GM12878 (cell line): ENCODE data around the gene MIA3. TPM values are rescaled to one million over a fixed set of nuclear protein-coding genes. Genes with fewer than 3 reads are reported as not detected.

Source experiments
- ATAC-seq: fragments of 200-7000 bp; cut with Tn5 transposase; 3 replicates; pipeline ENCODE4 v1.9.1; 2020; ENCODE audit warnings: mild to moderate bottlenecking, moderate library complexity
- BruUV-seq: library from RNA; stranded (reverse); fragments of 400-500 nt; replicated peaks from 2 replicates; lab custom pipeline; 2021; lab: Mats Ljungman, UMichigan
- CTCF ChIA-PET: fragments of 300-600 bp; sonication (Branson Sonifier 250); formaldehyde crosslinking; extraction: SDS; loops from one replicate; lab custom pipeline; 2021; ENCODE audit warnings: inconsistent platforms; lab: Yijun Ruan, JAX
- POLR2A ChIA-PET: fragments of 350-600 bp; formaldehyde crosslinking; extraction: SDS; loops from one replicate; lab custom pipeline; 2021; ENCODE audit warnings: inconsistent platforms; lab: Charles Lee
- RAD21 ChIA-PET: fragments of 300-600 bp; sonication (Branson Sonifier 250); formaldehyde crosslinking; loops from one replicate; lab custom pipeline; 2023; ENCODE audit warnings: antibody characterized with exemption; ENCODE audit not compliant: unreplicated experiment; lab: Charles Lee
- SMC1A ChIA-PET: fragments of 300-600 bp; sonication (Branson Sonifier 250); formaldehyde crosslinking; loops from one replicate; lab custom pipeline; 2023; ENCODE audit not compliant: unreplicated experiment, uncharacterized antibody; lab: Charles Lee
- DNase-seq: peaks from one replicate; pipeline ENCODE4 v3.0.0-alpha.2; 2011; ENCODE audit warnings: low read depth, low spot score
- FAIRE-seq: peaks from 3 replicates; lab custom pipeline; 2011; peaks lifted over from hg19 to GRCh38; lab: Jason Lieb, UNC
- H2AFZ ChIP-seq: 2 replicates; pipeline ENCODE4 v1.6.0; 2011; ENCODE audit warnings: low read depth, low read length, control low read depth; ENCODE audit not compliant: control insufficient read depth
- H3K27ac ChIP-seq: 2 replicates; pipeline ENCODE4 v1.5.1; 2011; ENCODE audit warnings: control low read depth; ENCODE audit not compliant: control insufficient read depth, insufficient read depth
- H3K27me3 ChIP-seq, 2 experiments: replicated peaks in 1 of 2; 2 replicates each; pipeline versions ENCODE4 v1.6.0 to v1.6.1; 2011; ENCODE audit warnings: low read length in 1 of 2; ENCODE audit not compliant: control insufficient read depth in 2 of 2, insufficient read depth in 2 of 2
- H3K36me3 ChIP-seq, 2 experiments: 2 replicates each; pipeline ENCODE4 v1.5.1; 2011; ENCODE audit warnings: low read length in 1 of 2; ENCODE audit not compliant: control insufficient read depth in 2 of 2, insufficient read depth in 2 of 2
- H3K4me1 ChIP-seq: 2 replicates; pipeline ENCODE4 v1.6.1; 2011; ENCODE audit warnings: mild to moderate bottlenecking, low read length, moderate library complexity, mixed read lengths; ENCODE audit not compliant: control insufficient read depth, insufficient read depth
- H3K4me2 ChIP-seq: 2 replicates; pipeline ENCODE4 v1.6.0; 2011; ENCODE audit warnings: control low read depth; ENCODE audit not compliant: control insufficient read depth, insufficient read depth
- H3K4me3 ChIP-seq: fragments of 200-600 bp; sonication (generic); 2 replicates; pipeline ENCODE4 v1.5.1; 2016
- H3K79me2 ChIP-seq: 2 replicates; pipeline ENCODE4 v1.6.0; 2011; ENCODE audit warnings: low read length; ENCODE audit not compliant: control insufficient read depth, insufficient read depth
- H3K9ac ChIP-seq: 2 replicates; pipeline ENCODE4 v1.8.0; 2011; ENCODE audit warnings: low read length, control low read depth, mixed read lengths; ENCODE audit not compliant: control insufficient read depth, insufficient read depth
- H3K9me3 ChIP-seq: replicated peaks from 3 replicates; pipeline ENCODE4 v1.5.1; 2011; ENCODE audit warnings: mild to moderate bottlenecking, low read length; ENCODE audit not compliant: control insufficient read depth, insufficient read depth
- H4K20me1 ChIP-seq: 2 replicates; pipeline ENCODE4 v1.6.0; 2011; ENCODE audit not compliant: control insufficient read depth, insufficient read depth
- BACH1 ChIP-seq: fragments of 450-650 bp; IDR thresholded peaks from 2 replicates; pipeline ENCODE4 v1.6.1; 2017; ENCODE audit warnings: mild to moderate bottlenecking, borderline replicate concordance
- FOXK2 ChIP-seq: fragments of 450-650 bp; IDR thresholded peaks from 2 replicates; pipeline ENCODE4 v1.6.1; 2017; ENCODE audit warnings: mild to moderate bottlenecking, moderate library complexity
- HDAC2 ChIP-seq: fragments of 200-600 bp; sonication (generic); IDR thresholded peaks from 2 replicates; pipeline ENCODE4 v1.6.1; 2017
- NFYA ChIP-seq: IDR thresholded peaks from 2 replicates; pipeline ENCODE4 v1.6.1; 2011; ENCODE audit warnings: low read depth, mild to moderate bottlenecking, low read length, improper control_type of control experiment, borderline replicate concordance
- RAD51 ChIP-seq: fragments of 450-650 bp; IDR thresholded peaks from 2 replicates; pipeline ENCODE4 v1.6.1; 2016; ENCODE audit warnings: moderate library complexity, mild to moderate bottlenecking, inconsistent platforms
- RCOR1 ChIP-seq: conservative IDR thresholded peaks from 2 replicates; pipeline ENCODE4 v1.6.1; 2012; ENCODE audit warnings: low read depth, low read length, improper control_type of control experiment
- SUPT20H ChIP-seq: IDR thresholded peaks from 2 replicates; pipeline ENCODE4 v1.6.1; 2011; ENCODE audit warnings: low read depth, mild to moderate bottlenecking, low read length, moderate library complexity, borderline replicate concordance; ENCODE audit not compliant: control insufficient read depth
- TCF7 ChIP-seq: IDR thresholded peaks from 2 replicates; pipeline ENCODE4 v1.6.1; 2014; ENCODE audit warnings: antibody characterized with exemption, borderline replicate concordance
- ZSCAN29 ChIP-seq: fragments of 450-650 bp; IDR thresholded peaks from 2 replicates; pipeline ENCODE4 v1.6.1; 2017; ENCODE audit warnings: mild to moderate bottlenecking, moderate library complexity
- ZZZ3 ChIP-seq: IDR thresholded peaks from 2 replicates; pipeline ENCODE4 v1.6.1; 2011; ENCODE audit warnings: low read depth; ENCODE audit not compliant: control insufficient read depth, insufficient read length
- WGBS: methylation state at CpG from one replicate; pipeline ENCODE4 v1.1.6; 2016; ENCODE audit warnings: low lambda C conversion rate; ENCODE audit not compliant: insufficient replicate concordance, insufficient coverage; ENCODE audit errors: missing lambda C conversion rate; 5-methylcytosine and 5-hydroxymethylcytosine counted together
- in situ Hi-C: fragments of 300-500 bp; cut with MboI; formaldehyde crosslinking; loops from 9 replicates; pipeline ENCODE4 v1.14.3; 2018; ENCODE audit warnings: mixed read lengths
- intact Hi-C: fragments of 100-400 bp; cut with micrococcal nuclease; formaldehyde crosslinking; loops from one replicate; pipeline ENCODE4 v1.14.2; 2022; ENCODE audit not compliant: unreplicated experiment
- polyA plus RNA-seq, 11 experiments: library from polyadenylated mRNA; depleted of rRNA in 4 of 11; unstranded in 6 of 11; stranded (reverse) in 5 of 11; fragments of >200 nt; fragmentation: Nextera tagmentation in 4 of 11; fragmentation: Illumina TruSeq in 1 of 11; extraction: Ambion mirVana in 4 of 11; extraction: Trizol in 1 of 11; gene quantifications; 1 replicate in 1 of 11; 2 replicates in 10 of 11; pipeline versions ENCODE4 v1.2.1 to v1.2.3, GENCODE V29; 2011 to 2016; ENCODE audit warnings: inconsistent platforms in 2 of 11, missing spikeins in 2 of 11, low read depth in 1 of 11
- total RNA-seq, 4 experiments: library from RNA; depleted of rRNA in 3 of 4; stranded (reverse); fragments of >200 nt in 3 of 4; fragmentation: Illumina TruSeq in 1 of 4; extraction: Trizol in 1 of 4; gene quantifications; 2 replicates each; pipeline versions ENCODE4 v1.2.1 to v1.2.3, GENCODE V29; 2013 to 2021
- TF ChIP-seq, protein P1 (sequence below): fragments of 450-650 bp; IDR thresholded peaks from 2 replicates; pipeline ENCODE4 v1.6.1; 2017; ENCODE audit warnings: mild to moderate bottlenecking, low read depth, inconsistent platforms; ENCODE audit not compliant: poor library complexity, severe bottlenecking
- TF ChIP-seq, protein P2 (sequence below): fragments of 450-650 bp; conservative IDR thresholded peaks from 2 replicates; pipeline ENCODE4 v1.6.1; 2017; ENCODE audit warnings: mild to moderate bottlenecking, moderate library complexity

MIA3 gene
- total and polyA plus RNA-seq, 10 of the 15 experiments (the other 5 are each of a cell fraction or from before 2014, with no cell fraction given): 12.9 to 50.8 (median 30.3) TPM

DNA sequence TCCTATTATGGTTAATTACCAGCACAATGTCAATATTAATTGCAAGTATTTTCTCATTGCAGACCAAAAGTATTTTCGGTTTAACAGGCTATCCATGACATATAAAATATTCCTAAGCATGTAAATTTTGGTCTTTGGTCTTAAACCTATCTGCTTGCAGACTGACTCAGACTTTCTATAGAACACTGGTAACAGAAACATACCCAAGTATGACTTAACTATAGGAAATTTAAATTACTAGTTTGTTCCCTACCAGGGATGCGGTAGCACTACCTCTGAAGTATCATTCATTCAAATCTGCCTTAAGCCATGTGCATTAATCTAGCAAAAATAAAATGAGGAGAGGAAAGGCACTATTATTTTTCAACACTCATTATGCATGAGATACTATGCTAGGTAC lies 31.1 kb upstream of the MIA3 start:
- WGBS: 100% methylated on average over 2 of the region's 2 CpGs
- Histone ChIP-seq H3K4me3 (peak overlapping the region; percentile 15; the same call in 1 of the 2 replicates), H2AFZ (no peak overlapping the region), H4K20me1 (no peaks in the 10 kb centered on the region), H3K27ac (no peak overlapping the region), H3K79me2 (peaks cover 18% of the 10 kb centered on the region), H3K36me3 (peaks cover 0 to 2% of the 10 kb centered on the region in 2 experiments; a peak in 1 of 4 replicates), H3K4me2 (no peak overlapping the region), H3K9ac (no peak overlapping the region), H3K9me3 (no peaks in the 10 kb centered on the region), H3K4me1 (peaks cover 25% of the 10 kb centered on the region), H3K27me3 (no peaks in the 10 kb centered on the region)
- CTCF ChIA-PET: interaction anchor here (0.7 to 1.9 kb wide), 2 partner anchors 11 to 48 kb away, joined by 4 to 5 read pairs; no protein-coding TSS in a partner anchor
- ATAC-seq: no peak
- FAIRE-seq: no peak
- RAD21 ChIA-PET: no interaction called here
- DNase-seq: no peak
- POLR2A ChIA-PET: no interaction called here
- no peak for TF ChIP-seq HDAC2
- TF ChIP-seq RCOR1: no peak
- no peak for TF ChIP-seq NFYA
- TF ChIP-seq, protein P1, sequence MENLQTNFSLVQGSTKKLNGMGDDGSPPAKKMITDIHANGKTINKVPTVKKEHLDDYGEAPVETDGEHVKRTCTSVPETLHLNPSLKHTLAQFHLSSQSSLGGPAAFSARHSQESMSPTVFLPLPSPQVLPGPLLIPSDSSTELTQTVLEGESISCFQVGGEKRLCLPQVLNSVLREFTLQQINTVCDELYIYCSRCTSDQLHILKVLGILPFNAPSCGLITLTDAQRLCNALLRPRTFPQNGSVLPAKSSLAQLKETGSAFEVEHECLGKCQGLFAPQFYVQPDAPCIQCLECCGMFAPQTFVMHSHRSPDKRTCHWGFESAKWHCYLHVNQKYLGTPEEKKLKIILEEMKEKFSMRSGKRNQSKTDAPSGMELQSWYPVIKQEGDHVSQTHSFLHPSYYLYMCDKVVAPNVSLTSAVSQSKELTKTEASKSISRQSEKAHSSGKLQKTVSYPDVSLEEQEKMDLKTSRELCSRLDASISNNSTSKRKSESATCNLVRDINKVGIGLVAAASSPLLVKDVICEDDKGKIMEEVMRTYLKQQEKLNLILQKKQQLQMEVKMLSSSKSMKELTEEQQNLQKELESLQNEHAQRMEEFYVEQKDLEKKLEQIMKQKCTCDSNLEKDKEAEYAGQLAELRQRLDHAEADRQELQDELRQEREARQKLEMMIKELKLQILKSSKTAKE: no peak
- TF ChIP-seq, protein P2, sequence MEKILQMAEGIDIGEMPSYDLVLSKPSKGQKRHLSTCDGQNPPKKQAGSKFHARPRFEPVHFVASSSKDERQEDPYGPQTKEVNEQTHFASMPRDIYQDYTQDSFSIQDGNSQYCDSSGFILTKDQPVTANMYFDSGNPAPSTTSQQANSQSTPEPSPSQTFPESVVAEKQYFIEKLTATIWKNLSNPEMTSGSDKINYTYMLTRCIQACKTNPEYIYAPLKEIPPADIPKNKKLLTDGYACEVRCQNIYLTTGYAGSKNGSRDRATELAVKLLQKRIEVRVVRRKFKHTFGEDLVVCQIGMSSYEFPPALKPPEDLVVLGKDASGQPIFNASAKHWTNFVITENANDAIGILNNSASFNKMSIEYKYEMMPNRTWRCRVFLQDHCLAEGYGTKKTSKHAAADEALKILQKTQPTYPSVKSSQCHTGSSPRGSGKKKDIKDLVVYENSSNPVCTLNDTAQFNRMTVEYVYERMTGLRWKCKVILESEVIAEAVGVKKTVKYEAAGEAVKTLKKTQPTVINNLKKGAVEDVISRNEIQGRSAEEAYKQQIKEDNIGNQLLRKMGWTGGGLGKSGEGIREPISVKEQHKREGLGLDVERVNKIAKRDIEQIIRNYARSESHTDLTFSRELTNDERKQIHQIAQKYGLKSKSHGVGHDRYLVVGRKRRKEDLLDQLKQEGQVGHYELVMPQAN: no peak
- no peak for TF ChIP-seq TCF7
- TF ChIP-seq FOXK2: no peak
- TF ChIP-seq ZZZ3: no peak
- no peak for TF ChIP-seq SUPT20H
- TF ChIP-seq ZSCAN29: no peak
- TF ChIP-seq RAD51: no peak
- TF ChIP-seq BACH1: no peak
- SMC1A ChIA-PET: interaction anchor here (1.2 to 2.5 kb wide), 3 partner anchors 32 to 47 kb away, joined by 3 to 9 read pairs (median 5); no protein-coding TSS in a partner anchor
- no TSS peak for BruUV-seq
- in situ Hi-C loops (no loop called here), intact Hi-C loops (loop anchor here (10.0 kb wide), 1 partner anchor 128 kb away; the partner anchor contains the start of genes AIDA and BROX)
